A549 (cell line): ENCODE results near the gene ACAD11.

Experiments
- CBX2 ChIP-seq: fragments of 200-600 bp; sonication (generic); IDR thresholded peaks from 2 replicates; pipeline ENCODE4 v1.6.1; 2016; ENCODE audit warnings: low read depth, mild to moderate bottlenecking, borderline replicate concordance
- HDAC2 ChIP-seq: fragments of 200-600 bp; sonication (generic); IDR thresholded peaks from 2 replicates; pipeline ENCODE4 v1.6.1; 2016
- JUN ChIP-seq, 2 experiments: fragments of >200 bp; sonication (Bioruptor Twin); formaldehyde crosslinking; IDR thresholded peaks; 2 replicates in 1 of 2; 3 replicates in 1 of 2; pipeline ENCODE4 v1.6.1; 2016 to 2017
- MAFK ChIP-seq: fragments of 450-650 bp; IDR thresholded peaks from 2 replicates; pipeline ENCODE4 v1.6.1; 2014; ENCODE audit not compliant: partially characterized antibody
- POLR2A ChIP-seq: IDR thresholded peaks from 2 replicates; pipeline ENCODE4 v1.6.1; 2012; ENCODE audit warnings: mild to moderate bottlenecking, low read length
- RCOR1 ChIP-seq: fragments of 150-350 bp; IDR thresholded peaks from 2 replicates; pipeline ENCODE4 v1.6.1; 2014; ENCODE audit warnings: antibody characterized with exemption, low read length, low read depth
- RNF2 ChIP-seq: fragments of 200-600 bp; sonication (generic); IDR thresholded peaks from 2 replicates; pipeline ENCODE4 v1.6.1; 2016; ENCODE audit warnings: low read depth, mild to moderate bottlenecking, antibody characterized with exemption, moderate library complexity, borderline replicate concordance
- TF ChIP-seq, protein P1 (sequence below): IDR thresholded peaks from 2 replicates; pipeline ENCODE4 v1.6.1; 2012; ENCODE audit warnings: low read depth, borderline replicate concordance
- TF ChIP-seq, protein P2 (sequence below): fragments of >200 bp; sonication (Bioruptor Twin); formaldehyde crosslinking; IDR thresholded peaks from 3 replicates; pipeline ENCODE4 v1.5.1; 2016
- TF ChIP-seq, protein P3 (sequence below): fragments of 200-600 bp; sonication (generic); IDR thresholded peaks from 2 replicates; pipeline ENCODE4 v1.6.1; 2016; ENCODE audit warnings: antibody characterized with exemption, mild to moderate bottlenecking, moderate library complexity

DNA sequence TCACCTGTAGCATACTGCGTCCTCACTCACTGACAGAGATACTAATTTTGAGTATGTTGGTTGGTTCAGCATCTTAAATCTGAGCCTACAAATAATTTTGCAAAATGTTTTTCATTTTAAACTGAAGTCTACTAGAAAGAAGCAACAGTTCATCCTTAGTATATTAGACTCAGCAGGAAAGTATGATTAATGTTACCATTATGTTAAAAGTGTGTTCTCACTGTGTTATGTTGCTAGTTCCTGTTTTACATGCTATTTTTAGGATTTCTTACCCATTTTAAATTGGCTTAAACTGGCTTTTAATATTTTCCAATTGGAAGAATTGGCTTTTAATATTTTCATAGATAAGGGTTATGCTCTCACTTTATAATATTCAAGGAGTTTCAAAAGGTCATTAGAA is 36.8 kb downstream of the ACAD11 start:
- TF ChIP-seq, protein P1, sequence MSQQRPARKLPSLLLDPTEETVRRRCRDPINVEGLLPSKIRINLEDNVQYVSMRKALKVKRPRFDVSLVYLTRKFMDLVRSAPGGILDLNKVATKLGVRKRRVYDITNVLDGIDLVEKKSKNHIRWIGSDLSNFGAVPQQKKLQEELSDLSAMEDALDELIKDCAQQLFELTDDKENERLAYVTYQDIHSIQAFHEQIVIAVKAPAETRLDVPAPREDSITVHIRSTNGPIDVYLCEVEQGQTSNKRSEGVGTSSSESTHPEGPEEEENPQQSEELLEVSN = no peak
- no peak for TF ChIP-seq RNF2
- TF ChIP-seq, protein P2, sequence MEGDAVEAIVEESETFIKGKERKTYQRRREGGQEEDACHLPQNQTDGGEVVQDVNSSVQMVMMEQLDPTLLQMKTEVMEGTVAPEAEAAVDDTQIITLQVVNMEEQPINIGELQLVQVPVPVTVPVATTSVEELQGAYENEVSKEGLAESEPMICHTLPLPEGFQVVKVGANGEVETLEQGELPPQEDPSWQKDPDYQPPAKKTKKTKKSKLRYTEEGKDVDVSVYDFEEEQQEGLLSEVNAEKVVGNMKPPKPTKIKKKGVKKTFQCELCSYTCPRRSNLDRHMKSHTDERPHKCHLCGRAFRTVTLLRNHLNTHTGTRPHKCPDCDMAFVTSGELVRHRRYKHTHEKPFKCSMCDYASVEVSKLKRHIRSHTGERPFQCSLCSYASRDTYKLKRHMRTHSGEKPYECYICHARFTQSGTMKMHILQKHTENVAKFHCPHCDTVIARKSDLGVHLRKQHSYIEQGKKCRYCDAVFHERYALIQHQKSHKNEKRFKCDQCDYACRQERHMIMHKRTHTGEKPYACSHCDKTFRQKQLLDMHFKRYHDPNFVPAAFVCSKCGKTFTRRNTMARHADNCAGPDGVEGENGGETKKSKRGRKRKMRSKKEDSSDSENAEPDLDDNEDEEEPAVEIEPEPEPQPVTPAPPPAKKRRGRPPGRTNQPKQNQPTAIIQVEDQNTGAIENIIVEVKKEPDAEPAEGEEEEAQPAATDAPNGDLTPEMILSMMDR = no peak
- TF ChIP-seq MAFK = no peak
- no peak for TF ChIP-seq POLR2A
- TF ChIP-seq RCOR1 = no peak
- TF ChIP-seq JUN (IDR thresholded peaks at IDR 0.05) = no peak
- TF ChIP-seq, protein P3, sequence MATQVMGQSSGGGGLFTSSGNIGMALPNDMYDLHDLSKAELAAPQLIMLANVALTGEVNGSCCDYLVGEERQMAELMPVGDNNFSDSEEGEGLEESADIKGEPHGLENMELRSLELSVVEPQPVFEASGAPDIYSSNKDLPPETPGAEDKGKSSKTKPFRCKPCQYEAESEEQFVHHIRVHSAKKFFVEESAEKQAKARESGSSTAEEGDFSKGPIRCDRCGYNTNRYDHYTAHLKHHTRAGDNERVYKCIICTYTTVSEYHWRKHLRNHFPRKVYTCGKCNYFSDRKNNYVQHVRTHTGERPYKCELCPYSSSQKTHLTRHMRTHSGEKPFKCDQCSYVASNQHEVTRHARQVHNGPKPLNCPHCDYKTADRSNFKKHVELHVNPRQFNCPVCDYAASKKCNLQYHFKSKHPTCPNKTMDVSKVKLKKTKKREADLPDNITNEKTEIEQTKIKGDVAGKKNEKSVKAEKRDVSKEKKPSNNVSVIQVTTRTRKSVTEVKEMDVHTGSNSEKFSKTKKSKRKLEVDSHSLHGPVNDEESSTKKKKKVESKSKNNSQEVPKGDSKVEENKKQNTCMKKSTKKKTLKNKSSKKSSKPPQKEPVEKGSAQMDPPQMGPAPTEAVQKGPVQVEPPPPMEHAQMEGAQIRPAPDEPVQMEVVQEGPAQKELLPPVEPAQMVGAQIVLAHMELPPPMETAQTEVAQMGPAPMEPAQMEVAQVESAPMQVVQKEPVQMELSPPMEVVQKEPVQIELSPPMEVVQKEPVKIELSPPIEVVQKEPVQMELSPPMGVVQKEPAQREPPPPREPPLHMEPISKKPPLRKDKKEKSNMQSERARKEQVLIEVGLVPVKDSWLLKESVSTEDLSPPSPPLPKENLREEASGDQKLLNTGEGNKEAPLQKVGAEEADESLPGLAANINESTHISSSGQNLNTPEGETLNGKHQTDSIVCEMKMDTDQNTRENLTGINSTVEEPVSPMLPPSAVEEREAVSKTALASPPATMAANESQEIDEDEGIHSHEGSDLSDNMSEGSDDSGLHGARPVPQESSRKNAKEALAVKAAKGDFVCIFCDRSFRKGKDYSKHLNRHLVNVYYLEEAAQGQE = no peak
- TF ChIP-seq HDAC2 = no peak
- TF ChIP-seq CBX2 = no peak
